ENCODE measurements around the gene SPATS1. TPM values are rescaled to one million over a fixed set of nuclear protein-coding genes. Genes with fewer than 3 reads are reported as not detected.

SPATS1 gene
- total RNA-seq, 3 donors from 2014 or later = not detected

DNA sequence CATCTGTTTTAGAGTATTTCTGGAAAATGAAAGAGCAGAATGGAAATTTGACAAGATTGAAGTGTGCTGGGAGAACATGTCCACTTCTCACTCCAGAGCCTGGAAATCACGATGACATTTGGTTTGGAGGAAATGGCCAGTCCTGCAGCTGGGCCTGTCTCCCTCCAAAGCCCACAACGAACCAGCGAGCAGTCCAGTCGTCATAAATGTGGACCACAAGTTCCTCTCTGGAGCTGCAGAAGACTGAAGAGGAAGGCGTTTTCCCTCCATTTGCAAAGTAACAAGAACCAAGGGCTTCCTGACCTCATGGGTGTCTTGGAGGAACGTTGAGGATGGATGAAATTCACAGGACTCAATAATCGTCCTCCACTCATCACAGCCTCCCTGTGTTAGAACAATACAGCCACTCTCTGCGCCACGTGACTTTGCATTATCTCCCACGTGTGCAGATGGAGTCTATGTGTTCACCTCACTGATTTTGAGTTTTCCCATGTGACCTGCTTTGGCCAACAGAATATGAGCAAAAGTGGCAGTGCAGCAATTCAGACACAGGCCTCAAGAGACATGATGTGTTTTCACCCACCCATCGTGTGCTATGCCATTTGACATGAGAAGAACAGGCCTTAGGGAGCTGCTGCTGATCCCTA lies 9.1 kb upstream of the SPATS1 start:
- no peak for DNase-seq
- no peaks in the 10 kb centered on the region for H3K4me1 ChIP-seq (ENCODE audit: low read depth)
- intact Hi-C loops (cut with DNase I, micrococcal nuclease) = no loop called here
- no peak for ATAC-seq
- TF ChIP-seq, protein P1, sequence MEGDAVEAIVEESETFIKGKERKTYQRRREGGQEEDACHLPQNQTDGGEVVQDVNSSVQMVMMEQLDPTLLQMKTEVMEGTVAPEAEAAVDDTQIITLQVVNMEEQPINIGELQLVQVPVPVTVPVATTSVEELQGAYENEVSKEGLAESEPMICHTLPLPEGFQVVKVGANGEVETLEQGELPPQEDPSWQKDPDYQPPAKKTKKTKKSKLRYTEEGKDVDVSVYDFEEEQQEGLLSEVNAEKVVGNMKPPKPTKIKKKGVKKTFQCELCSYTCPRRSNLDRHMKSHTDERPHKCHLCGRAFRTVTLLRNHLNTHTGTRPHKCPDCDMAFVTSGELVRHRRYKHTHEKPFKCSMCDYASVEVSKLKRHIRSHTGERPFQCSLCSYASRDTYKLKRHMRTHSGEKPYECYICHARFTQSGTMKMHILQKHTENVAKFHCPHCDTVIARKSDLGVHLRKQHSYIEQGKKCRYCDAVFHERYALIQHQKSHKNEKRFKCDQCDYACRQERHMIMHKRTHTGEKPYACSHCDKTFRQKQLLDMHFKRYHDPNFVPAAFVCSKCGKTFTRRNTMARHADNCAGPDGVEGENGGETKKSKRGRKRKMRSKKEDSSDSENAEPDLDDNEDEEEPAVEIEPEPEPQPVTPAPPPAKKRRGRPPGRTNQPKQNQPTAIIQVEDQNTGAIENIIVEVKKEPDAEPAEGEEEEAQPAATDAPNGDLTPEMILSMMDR (IDR thresholded peaks at IDR 0.05) = no peak
- H3K4me3 ChIP-seq = no peak overlapping the region
- no peaks in the 10 kb centered on the region for H3K36me3 ChIP-seq (ENCODE audit: low read depth)
- no peaks in the 10 kb centered on the region for H3K9me3 ChIP-seq

DNA sequence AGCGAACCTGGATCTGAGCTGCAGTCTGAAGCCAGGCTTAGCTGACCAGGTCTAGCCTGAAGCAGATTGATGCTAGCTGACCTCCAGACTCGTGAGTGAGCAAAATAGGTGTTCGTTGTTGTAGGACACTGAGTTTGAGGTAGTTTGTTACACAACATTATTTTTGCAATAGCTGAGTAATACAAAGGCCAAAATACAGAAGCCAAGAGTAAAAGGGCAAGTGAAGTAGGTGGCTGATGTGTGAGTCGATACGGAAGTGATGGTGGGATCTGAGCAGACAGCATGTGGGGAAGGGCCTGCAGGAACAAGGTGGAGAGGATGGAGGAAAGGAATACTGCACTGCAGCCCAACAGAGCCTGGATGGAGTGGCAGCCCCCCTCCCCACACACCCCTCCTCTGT lies 8.5 kb upstream of the SPATS1 start:
- TF ChIP-seq, protein P1 (IDR thresholded peaks at IDR 0.05) = no peak
- H3K4me1 ChIP-seq (ENCODE audit: low read depth) = no peaks in the 10 kb centered on the region
- no peaks in the 10 kb centered on the region for H3K9me3 ChIP-seq
- ATAC-seq (no peak), DNase-seq (no peak)
- no peak overlapping the region for H3K4me3 ChIP-seq
- no peaks in the 10 kb centered on the region for H3K36me3 ChIP-seq (ENCODE audit: low read depth)
- intact Hi-C loops (cut with DNase I, micrococcal nuclease) = no loop called here

DNA sequence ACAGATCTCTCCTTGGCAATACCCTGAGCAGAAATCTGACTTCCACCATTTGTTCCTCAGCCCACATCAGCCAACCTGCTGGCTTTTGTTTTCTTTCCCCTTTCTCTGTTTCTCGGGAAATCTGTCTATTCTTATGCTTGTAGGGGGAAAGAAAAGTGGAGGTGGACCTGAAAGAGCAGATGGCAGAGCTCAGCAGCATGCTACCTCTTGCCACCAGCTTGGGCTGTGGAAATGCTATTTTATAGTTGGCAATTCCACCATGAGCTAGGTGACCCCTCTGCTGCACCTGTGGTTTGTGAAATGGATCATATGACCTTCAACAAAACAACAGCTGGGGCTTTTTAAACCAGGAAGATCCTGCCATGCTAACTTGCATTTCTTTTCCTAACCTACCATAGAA lies 6.8 kb upstream of the SPATS1 start:
- Histone ChIP-seq H3K36me3 (ENCODE audit: low read depth) (no peaks in the 10 kb centered on the region), H3K4me3 (no peak overlapping the region), H3K9me3 (no peaks in the 10 kb centered on the region), H3K4me1 (ENCODE audit: low read depth) (no peaks in the 10 kb centered on the region)
- TF ChIP-seq, protein P1 (IDR thresholded peaks at IDR 0.05) = no peak
- ATAC-seq (no peak), DNase-seq (no peak)
- intact Hi-C loops (cut with DNase I, micrococcal nuclease) = loop anchor here (5.0 kb wide), 1 partner anchor 68 kb away; the partner anchor contains the start of gene NFKBIE (in 2 of the 2)

DNA sequence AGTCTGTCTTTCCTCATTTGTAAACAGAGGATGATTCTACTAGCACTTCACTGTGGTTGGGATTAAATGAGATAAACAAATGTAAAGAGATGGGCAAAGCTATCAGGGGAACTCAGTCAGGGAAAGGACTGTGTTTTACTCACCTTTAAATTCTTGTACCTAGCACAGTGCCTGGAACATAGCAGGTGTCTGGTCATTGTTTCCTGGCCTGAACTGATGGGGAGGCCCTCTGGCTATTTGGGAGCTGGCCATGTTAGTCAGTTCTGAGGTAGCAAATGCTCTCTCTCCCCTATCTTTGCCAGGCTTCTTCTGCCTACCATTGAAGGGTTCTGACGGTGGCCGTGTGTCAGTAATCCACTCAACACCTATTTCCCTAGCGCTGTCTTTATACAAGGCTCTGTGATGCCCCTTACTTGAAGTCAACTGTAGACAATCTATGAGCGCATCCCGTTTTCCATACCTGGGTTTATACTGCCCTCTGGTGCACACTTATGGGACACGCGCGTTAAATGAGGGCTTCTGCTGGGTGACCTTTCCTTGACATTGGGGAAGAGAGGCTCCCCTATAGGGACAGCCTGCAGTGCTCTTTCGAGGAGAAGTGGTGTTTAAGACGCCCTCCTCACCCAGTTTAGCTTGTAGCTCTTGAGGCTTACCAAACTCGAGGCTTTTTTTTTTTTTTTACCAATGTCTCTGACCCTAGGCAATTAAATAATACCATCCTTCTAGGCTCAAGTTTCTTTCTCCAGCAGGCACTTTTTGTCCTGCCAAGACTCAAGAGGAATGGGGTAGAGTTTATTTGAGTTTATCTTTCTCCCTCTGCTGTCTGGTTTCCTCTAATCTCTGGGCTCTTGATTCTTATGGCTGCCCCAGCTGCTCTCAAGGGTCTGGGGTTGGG lies 4.0 kb upstream of the SPATS1 start:
- Histone ChIP-seq H3K4me1 (ENCODE audit: low read depth) (no peaks in the 10 kb centered on the region), H3K36me3 (ENCODE audit: low read depth) (no peaks in the 10 kb centered on the region), H3K9me3 (no peaks in the 10 kb centered on the region), H3K4me3 (no peak overlapping the region)
- intact Hi-C loops (cut with DNase I, micrococcal nuclease) = loop anchor here (5.0 kb wide), 1 partner anchor 71 kb away; the partner anchor contains the start of gene NFKBIE (in 2 of the 2)
- DNase-seq (peak in 2 of 3 donors; percentile 73 to 84), ATAC-seq (peak; percentile 92)
- TF ChIP-seq, protein P1 (IDR thresholded peaks at IDR 0.05) = peak; percentile 37

DNA sequence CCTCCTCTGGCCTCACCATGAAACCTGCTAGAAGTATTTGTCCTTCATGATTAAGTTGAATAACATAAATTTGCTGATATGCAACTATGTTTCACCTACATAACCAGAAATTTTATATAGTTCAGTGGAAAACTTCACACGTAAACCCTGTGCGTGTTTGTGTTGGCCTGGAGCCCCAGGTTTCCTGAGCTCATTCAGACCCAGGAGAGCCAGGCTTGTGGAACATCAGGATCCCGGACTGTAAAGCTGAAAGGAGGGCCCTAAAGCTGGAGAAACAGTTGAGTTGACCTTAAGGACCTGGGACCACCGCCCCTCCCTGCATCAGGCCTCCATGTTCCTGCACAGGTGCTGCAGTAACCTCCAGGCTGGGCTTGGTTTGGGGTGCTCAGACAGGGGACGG lies 3.1 kb upstream of the SPATS1 start:
- H3K4me1 ChIP-seq (ENCODE audit: low read depth) = no peaks in the 10 kb centered on the region
- TF ChIP-seq, protein P1 (IDR thresholded peaks at IDR 0.05) = no peak
- intact Hi-C loops (cut with DNase I, micrococcal nuclease) = loop anchor here (5.0 kb wide), 1 partner anchor 72 kb away; the partner anchor contains the start of gene NFKBIE (in 2 of the 2)
- H3K36me3 ChIP-seq (ENCODE audit: low read depth) = no peaks in the 10 kb centered on the region
- no peaks in the 10 kb centered on the region for H3K9me3 ChIP-seq
- no peak overlapping the region for H3K4me3 ChIP-seq
- DNase-seq (no peak), ATAC-seq (no peak)
